Stimulated activated memory B cell treated with anti-CD40 and anti-IgM and Interleukin-4, amounts not matched to agents 10 μg/mL and 1 μg/mL and 100 μg/mL, for 72 hours (primary cell): Measurements from ENCODE around the gene SMIM41.
A peak's percentile ranks its signal among the peaks of the same experiment; 100 is the strongest.
"Not testable (repeated sequence)": the region's sequence is repeated elsewhere in the genome, so short reads cannot be mapped to it uniquely, and the experiment has no call there.

ENCODE experiments used
- ATAC-seq: fragments of 150-1000 bp; cut with Tn5 transposase; 2 replicates; pipeline ENCODE4 v1.10.0; 2021
- H3K27ac Mint-ChIP-seq: one replicate; pipeline ENCODE4 v1.8.0; 2022; ENCODE audit warnings: mild to moderate bottlenecking, mixed read lengths
- H3K27me3 Mint-ChIP-seq: one replicate; pipeline ENCODE4 v1.8.0; 2022; ENCODE audit warnings: mixed read lengths
- H3K36me3 Mint-ChIP-seq: one replicate; pipeline ENCODE4 v1.8.0; 2022; ENCODE audit warnings: mixed read lengths
- H3K4me1 Mint-ChIP-seq: one replicate; pipeline ENCODE4 v1.8.0; 2022; ENCODE audit warnings: mixed read lengths
- H3K4me3 Mint-ChIP-seq: one replicate; pipeline ENCODE4 v1.8.0; 2022; ENCODE audit warnings: mild to moderate bottlenecking, moderate library complexity, mixed read lengths
- H3K9me3 Mint-ChIP-seq: one replicate; pipeline ENCODE4 v1.8.0; 2022; ENCODE audit warnings: mixed read lengths

The SMIM41 gene

GRCh38 chr12:52084491-52085231 is 5.2 kb downstream of the SMIM41 start:
- Mint-ChIP-seq H3K36me3 (no peaks in the 10 kb centered on the region), H3K4me1 (peaks cover 59% of the 10 kb centered on the region), H3K9me3 (no peaks in the 10 kb centered on the region), H3K27ac (peak overlapping the region; percentile 26), H3K27me3 (peaks cover 30% of the 10 kb centered on the region), H3K4me3 (no peak overlapping the region)
- no peak for ATAC-seq

- H3K9me3 Mint-ChIP-seq: no peaks in the 10 kb centered on the region
- peaks cover 36% of the 10 kb centered on the region for H3K27me3 Mint-ChIP-seq
- no peaks in the 10 kb centered on the region for H3K36me3 Mint-ChIP-seq
- H3K4me3 Mint-ChIP-seq: no peak overlapping the region
- ATAC-seq: no peak
- no peak overlapping the region for H3K27ac Mint-ChIP-seq
- peaks cover 51% of the 10 kb centered on the region for H3K4me1 Mint-ChIP-seq
Observed at GRCh38 chr12:52085682-52086180, 6.2 kb downstream of the SMIM41 start.

- H3K4me3 Mint-ChIP-seq: no peak overlapping the region
- H3K4me1 Mint-ChIP-seq: peaks cover 45% of the 10 kb centered on the region
- H3K27ac Mint-ChIP-seq: no peak overlapping the region
- H3K27me3 Mint-ChIP-seq: peaks cover 43% of the 10 kb centered on the region
- no peak for ATAC-seq
- H3K9me3 Mint-ChIP-seq: no peaks in the 10 kb centered on the region
- no peaks in the 10 kb centered on the region for H3K36me3 Mint-ChIP-seq
Observed at GRCh38 chr12:52086366-52086765, 6.9 kb downstream of the SMIM41 start.

- no peaks in the 10 kb centered on the region for H3K36me3 Mint-ChIP-seq
- H3K4me3 Mint-ChIP-seq: no peak overlapping the region
- H3K4me1 Mint-ChIP-seq: peaks cover 36% of the 10 kb centered on the region
- H3K27me3 Mint-ChIP-seq: peaks cover 50% of the 10 kb centered on the region
- peak overlapping the region; percentile 22 for H3K27ac Mint-ChIP-seq
- H3K9me3 Mint-ChIP-seq: no peaks in the 10 kb centered on the region
- no peak for ATAC-seq
Observed at GRCh38 chr12:52086944-52087835, 7.7 kb downstream of the SMIM41 start.

- peaks cover 26% of the 10 kb centered on the region for H3K4me1 Mint-ChIP-seq
- peak overlapping the region; percentile 22 for H3K27ac Mint-ChIP-seq
- H3K4me3 Mint-ChIP-seq: no peak overlapping the region
Observed at GRCh38 chr12:52087961-52088820, 8.7 kb downstream of the SMIM41 start.

GRCh38 chr12:52089491-52089890 is 10.0 kb downstream of the SMIM41 start:
- ATAC-seq: no peak
- H3K36me3 Mint-ChIP-seq: no peaks in the 10 kb centered on the region
- H3K9me3 Mint-ChIP-seq: no peaks in the 10 kb centered on the region
- no peak overlapping the region for H3K27ac Mint-ChIP-seq
- peaks cover 50% of the 10 kb centered on the region for H3K27me3 Mint-ChIP-seq
- no peak overlapping the region for H3K4me3 Mint-ChIP-seq
- peaks cover 20% of the 10 kb centered on the region for H3K4me1 Mint-ChIP-seq

More at GRCh38 chr12:52087961-52088820, 8.7 kb downstream of the SMIM41 start:
- H3K9me3 Mint-ChIP-seq: no peaks in the 10 kb centered on the region
- peaks cover 50% of the 10 kb centered on the region for H3K27me3 Mint-ChIP-seq
- H3K36me3 Mint-ChIP-seq: no peaks in the 10 kb centered on the region
- ATAC-seq: peak; percentile 80

- Mint-ChIP-seq H3K4me1 (peaks cover 20% of the 10 kb centered on the region), H3K4me3 (no peak overlapping the region), H3K9me3 (no peaks in the 10 kb centered on the region), H3K36me3 (no peaks in the 10 kb centered on the region), H3K27ac (no peak overlapping the region), H3K27me3 (peaks cover 57% of the 10 kb centered on the region)
- no peak for ATAC-seq
Observed at GRCh38 chr12:52090291-52090690, 10.8 kb downstream of the SMIM41 start.

- Mint-ChIP-seq H3K4me1 (peaks cover 20% of the 10 kb centered on the region), H3K4me3 (no peak overlapping the region), H3K36me3 (no peaks in the 10 kb centered on the region), H3K27me3 (peaks cover 60% of the 10 kb centered on the region), H3K9me3 (no peaks in the 10 kb centered on the region), H3K27ac (no peak overlapping the region)
- ATAC-seq: no peak
Observed at GRCh38 chr12:52091061-52091460, 11.6 kb downstream of the SMIM41 start.

GRCh38 chr12:52091869-52092268 is 12.4 kb downstream of the SMIM41 start:
- H3K27ac Mint-ChIP-seq: no peak overlapping the region
- peaks cover 20% of the 10 kb centered on the region for H3K4me1 Mint-ChIP-seq
- H3K4me3 Mint-ChIP-seq: no peak overlapping the region
- H3K27me3 Mint-ChIP-seq: peaks cover 57% of the 10 kb centered on the region
- no peak for ATAC-seq
- H3K9me3 Mint-ChIP-seq: no peaks in the 10 kb centered on the region
- no peaks in the 10 kb centered on the region for H3K36me3 Mint-ChIP-seq

- peaks cover 44% of the 10 kb centered on the region for H3K27me3 Mint-ChIP-seq
- peaks cover 7% of the 10 kb centered on the region for H3K4me1 Mint-ChIP-seq
- no peak for ATAC-seq
- no peaks in the 10 kb centered on the region for H3K9me3 Mint-ChIP-seq
- no peak overlapping the region for H3K27ac Mint-ChIP-seq
- H3K36me3 Mint-ChIP-seq: no peaks in the 10 kb centered on the region
- no peak overlapping the region for H3K4me3 Mint-ChIP-seq
Observed at GRCh38 chr12:52093346-52093745, 13.8 kb downstream of the SMIM41 start.

- Mint-ChIP-seq H3K27ac (no peak overlapping the region), H3K9me3 (no peaks in the 10 kb centered on the region), H3K4me3 (no peak overlapping the region), H3K36me3 (no peaks in the 10 kb centered on the region), H3K4me1 (no peaks in the 10 kb centered on the region), H3K27me3 (peaks cover 31% of the 10 kb centered on the region)
- ATAC-seq: no peak
Observed at GRCh38 chr12:52096332-52097044, 17.0 kb downstream of the SMIM41 start.

- Mint-ChIP-seq H3K4me3 (no peak overlapping the region), H3K27me3 (peaks cover 24% of the 10 kb centered on the region), H3K9me3 (no peaks in the 10 kb centered on the region), H3K27ac (no peak overlapping the region), H3K36me3 (no peaks in the 10 kb centered on the region), H3K4me1 (no peaks in the 10 kb centered on the region)
- no peak for ATAC-seq
Observed at GRCh38 chr12:52097045-52097666, 17.7 kb downstream of the SMIM41 start.

- H3K36me3 Mint-ChIP-seq, ATAC-seq, H3K9me3 Mint-ChIP-seq: not testable (repeated sequence)
- Mint-ChIP-seq H3K4me3 (peak overlapping the region; percentile 74), H3K27ac (peak overlapping the region; percentile 69), H3K27me3 (peaks cover 12% of the 10 kb centered on the region), H3K4me1 (peaks cover 27% of the 10 kb centered on the region)
Observed at GRCh38 chr12:52104431-52105089, 25.1 kb downstream of the SMIM41 start.
